ENCODE measurements around the gene GRIK3. TPM values are rescaled to one million over a fixed set of nuclear protein-coding genes. Genes with fewer than 3 reads are reported as not detected.

Gene GRIK3
- total and polyA plus RNA-seq, 2 experiments from 2014 or later = 0.09 TPM; not detected in 1

DNA sequence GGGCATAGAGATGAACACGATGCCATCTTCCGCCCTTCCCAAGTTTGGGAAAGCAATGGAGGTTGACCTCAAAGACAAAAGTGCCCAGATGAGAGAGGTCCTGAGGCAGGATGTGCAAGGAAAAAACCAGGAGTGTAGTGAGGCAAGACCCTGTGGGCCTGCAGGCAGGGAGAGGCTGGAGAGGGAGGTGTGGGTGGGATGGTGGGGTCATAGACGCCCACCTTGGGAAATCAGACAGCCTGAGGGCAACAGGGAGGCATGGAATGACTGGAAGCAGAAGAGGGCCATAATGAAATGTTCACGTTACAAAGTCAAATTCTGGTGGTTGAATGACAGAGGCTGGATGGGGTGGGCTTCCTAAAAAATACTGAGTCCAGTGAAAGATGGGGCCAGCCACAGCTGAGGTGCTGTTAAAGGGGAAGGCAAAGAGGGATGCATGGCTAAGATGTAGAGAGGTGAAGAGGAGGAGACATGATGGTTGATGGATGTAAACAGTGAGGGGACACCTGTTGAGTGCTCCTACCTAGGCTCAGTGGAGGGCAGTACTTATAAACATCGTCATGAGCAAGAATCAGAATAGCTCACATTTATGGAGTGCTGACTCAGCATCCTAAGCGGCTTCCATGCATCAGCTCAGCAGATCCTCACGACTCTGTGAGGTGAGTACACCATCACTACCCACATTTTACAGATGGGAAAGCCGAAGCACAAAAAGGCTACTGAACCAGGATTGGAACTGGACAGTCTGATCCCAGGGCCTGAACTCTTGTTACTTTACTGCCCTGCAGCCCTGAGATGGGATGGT lies 42.0 kb downstream of the GRIK3 start:
- H3K27ac ChIP-seq = no peak overlapping the region
- H3K4me1 ChIP-seq (ENCODE audit: low read depth) = no peaks in the 10 kb centered on the region
- H3K36me3 ChIP-seq = no peaks in the 10 kb centered on the region
- H3K27me3 ChIP-seq = no peaks in the 10 kb centered on the region
- TF ChIP-seq, protein P1, sequence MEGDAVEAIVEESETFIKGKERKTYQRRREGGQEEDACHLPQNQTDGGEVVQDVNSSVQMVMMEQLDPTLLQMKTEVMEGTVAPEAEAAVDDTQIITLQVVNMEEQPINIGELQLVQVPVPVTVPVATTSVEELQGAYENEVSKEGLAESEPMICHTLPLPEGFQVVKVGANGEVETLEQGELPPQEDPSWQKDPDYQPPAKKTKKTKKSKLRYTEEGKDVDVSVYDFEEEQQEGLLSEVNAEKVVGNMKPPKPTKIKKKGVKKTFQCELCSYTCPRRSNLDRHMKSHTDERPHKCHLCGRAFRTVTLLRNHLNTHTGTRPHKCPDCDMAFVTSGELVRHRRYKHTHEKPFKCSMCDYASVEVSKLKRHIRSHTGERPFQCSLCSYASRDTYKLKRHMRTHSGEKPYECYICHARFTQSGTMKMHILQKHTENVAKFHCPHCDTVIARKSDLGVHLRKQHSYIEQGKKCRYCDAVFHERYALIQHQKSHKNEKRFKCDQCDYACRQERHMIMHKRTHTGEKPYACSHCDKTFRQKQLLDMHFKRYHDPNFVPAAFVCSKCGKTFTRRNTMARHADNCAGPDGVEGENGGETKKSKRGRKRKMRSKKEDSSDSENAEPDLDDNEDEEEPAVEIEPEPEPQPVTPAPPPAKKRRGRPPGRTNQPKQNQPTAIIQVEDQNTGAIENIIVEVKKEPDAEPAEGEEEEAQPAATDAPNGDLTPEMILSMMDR (IDR thresholded peaks at IDR 0.05; ENCODE audit: low read depth, low read length) = no peak
- H3K9me3 ChIP-seq (ENCODE audit: low read depth) = no peaks in the 10 kb centered on the region
- H3K4me3 ChIP-seq = no peak overlapping the region
- no peak for DNase-seq (ENCODE audit: low read depth in 1 of 2, low spot score in 1 of 2)

DNA sequence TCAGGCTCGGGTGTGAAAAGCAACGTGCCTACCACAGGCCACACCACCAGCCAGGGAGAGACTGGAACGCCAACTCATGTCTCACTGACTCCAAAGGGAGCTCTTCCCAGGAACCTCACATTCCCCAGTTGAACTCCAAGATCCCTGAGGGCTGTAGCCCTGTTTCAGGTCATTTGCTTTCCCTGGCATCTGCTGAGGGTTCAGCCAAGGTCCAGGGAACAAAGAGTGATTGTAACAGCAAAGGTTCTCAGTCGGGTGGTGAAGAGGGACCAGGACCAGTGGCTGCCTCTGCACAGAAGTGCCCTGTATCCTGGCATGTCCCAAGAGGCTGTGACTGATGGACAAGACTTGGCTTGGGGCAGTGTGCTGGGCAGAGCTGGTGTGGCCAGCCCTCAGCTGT lies 42.8 kb downstream of the GRIK3 start:
- no peaks in the 10 kb centered on the region for H3K36me3 ChIP-seq
- TF ChIP-seq, protein P1 (IDR thresholded peaks at IDR 0.05; ENCODE audit: low read depth, low read length) = no peak
- H3K27me3 ChIP-seq = no peaks in the 10 kb centered on the region
- no peak overlapping the region for H3K4me3 ChIP-seq
- no peak overlapping the region for H3K27ac ChIP-seq
- no peaks in the 10 kb centered on the region for H3K9me3 ChIP-seq (ENCODE audit: low read depth)
- H3K4me1 ChIP-seq (ENCODE audit: low read depth) = no peaks in the 10 kb centered on the region
- no peak for DNase-seq (ENCODE audit: low read depth in 1 of 2, low spot score in 1 of 2)

DNA sequence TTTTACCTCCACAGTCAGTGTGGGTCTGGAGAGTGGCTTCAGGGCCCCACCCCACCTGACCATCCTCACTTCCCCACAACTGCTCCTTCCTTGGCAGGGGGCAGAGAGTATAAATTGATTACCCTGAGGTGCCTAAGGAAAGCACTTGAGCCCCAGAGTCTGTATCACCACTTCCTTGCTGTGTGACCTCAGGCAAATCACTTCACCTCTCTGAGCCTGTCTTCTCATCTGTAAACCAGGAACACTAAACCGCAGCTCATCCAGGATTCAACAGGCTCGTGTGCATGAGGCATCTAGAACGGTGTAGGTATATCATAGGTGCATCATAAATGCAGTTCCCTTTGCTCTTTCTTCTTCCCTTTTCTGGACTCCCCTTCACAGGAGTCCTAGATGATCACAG lies 43.4 kb downstream of the GRIK3 start:
- Histone ChIP-seq H3K4me1 (ENCODE audit: low read depth) (no peaks in the 10 kb centered on the region), H3K27ac (no peak overlapping the region), H3K9me3 (ENCODE audit: low read depth) (no peaks in the 10 kb centered on the region), H3K27me3 (no peaks in the 10 kb centered on the region), H3K4me3 (no peak overlapping the region), H3K36me3 (no peaks in the 10 kb centered on the region)
- TF ChIP-seq, protein P1 (IDR thresholded peaks at IDR 0.05; ENCODE audit: low read depth, low read length) = no peak
- no peak for DNase-seq (ENCODE audit: low read depth in 1 of 2, low spot score in 1 of 2)

- no peak for DNase-seq (ENCODE audit: low read depth in 1 of 2, low spot score in 1 of 2)
- TF ChIP-seq, protein P1 (IDR thresholded peaks at IDR 0.05; ENCODE audit: low read depth, low read length) = no peak
- Histone ChIP-seq H3K27ac (no peak overlapping the region), H3K9me3 (ENCODE audit: low read depth) (no peaks in the 10 kb centered on the region), H3K4me3 (no peak overlapping the region), H3K27me3 (no peaks in the 10 kb centered on the region), H3K4me1 (ENCODE audit: low read depth) (no peaks in the 10 kb centered on the region), H3K36me3 (no peaks in the 10 kb centered on the region)
Observed at GRCh38 chr1:36989241-36989640, 45.1 kb downstream of the GRIK3 start.

- H3K36me3 ChIP-seq = no peaks in the 10 kb centered on the region
- H3K27ac ChIP-seq = no peak overlapping the region
- no peak for DNase-seq (ENCODE audit: low read depth in 1 of 2, low spot score in 1 of 2)
- TF ChIP-seq, protein P1 (IDR thresholded peaks at IDR 0.05; ENCODE audit: low read depth, low read length) = no peak
- H3K4me1 ChIP-seq (ENCODE audit: low read depth) = no peaks in the 10 kb centered on the region
- no peaks in the 10 kb centered on the region for H3K27me3 ChIP-seq
- no peaks in the 10 kb centered on the region for H3K9me3 ChIP-seq (ENCODE audit: low read depth)
- no peak overlapping the region for H3K4me3 ChIP-seq
Observed at GRCh38 chr1:36988741-36989193, 45.5 kb downstream of the GRIK3 start.
